GM23338 (cell line): ENCODE results near the gene IL17C. TPM values are rescaled to one million over a fixed set of nuclear protein-coding genes. Genes with fewer than 3 reads are reported as not detected.

ENCODE experiments used
- ATAC-seq: fragments of 200-7000 bp; cut with Tn5 transposase; 3 replicates; pipeline ENCODE4 v1.9.1; 2020
- DNase-seq: peaks from one replicate; pipeline ENCODE4 v3.0.0-alpha.2; 2015; ENCODE audit warnings: low spot score
- H2AFZ ChIP-seq: fragments of 200-600 bp; sonication (generic); 2 replicates; pipeline ENCODE4 v1.8.0; 2016; ENCODE audit warnings: antibody characterized with exemption, mild to moderate bottlenecking, moderate library complexity
- H3F3A ChIP-seq: fragments of 200-600 bp; sonication (generic); replicated peaks from 2 replicates; pipeline ENCODE4 v1.8.0; 2017; ENCODE audit warnings: antibody characterized with exemption, mixed run types, low read depth
- H3K27ac ChIP-seq: fragments of 200-600 bp; sonication (generic); 2 replicates; pipeline ENCODE4 v1.6.1; 2016; ENCODE audit warnings: low read depth
- H3K27me3 ChIP-seq: fragments of 200-600 bp; sonication (generic); 2 replicates; pipeline ENCODE4 v1.8.0; 2016; ENCODE audit warnings: mild to moderate bottlenecking, mixed run types, moderate library complexity; ENCODE audit not compliant: insufficient read depth
- H3K36me3 ChIP-seq: fragments of 200-600 bp; sonication (generic); 2 replicates; pipeline ENCODE4 v1.8.0; 2016; ENCODE audit warnings: mild to moderate bottlenecking; ENCODE audit not compliant: insufficient read depth
- H3K4me1 ChIP-seq: fragments of 200-600 bp; sonication (generic); 2 replicates; pipeline ENCODE4 v1.8.0; 2016; ENCODE audit warnings: mild to moderate bottlenecking, moderate library complexity; ENCODE audit not compliant: insufficient read depth
- H3K4me2 ChIP-seq: fragments of 200-600 bp; sonication (generic); 2 replicates; pipeline ENCODE4 v1.7.1; 2017; ENCODE audit warnings: mixed run types
- H3K4me3 ChIP-seq: fragments of 200-600 bp; sonication (generic); 2 replicates; pipeline ENCODE4 v1.6.1; 2016; ENCODE audit warnings: mixed run types
- H3K79me2 ChIP-seq: fragments of 200-600 bp; sonication (generic); replicated peaks from 2 replicates; pipeline ENCODE4 v1.8.0; 2017; ENCODE audit warnings: mild to moderate bottlenecking; ENCODE audit not compliant: insufficient read depth
- H3K9me2 ChIP-seq: fragments of 200-600 bp; sonication (generic); 2 replicates; pipeline ENCODE4 v1.8.0; 2017; ENCODE audit not compliant: insufficient read depth
- H4K20me1 ChIP-seq: fragments of 200-600 bp; sonication (generic); replicated peaks from 2 replicates; pipeline ENCODE4 v1.8.0; 2017; ENCODE audit warnings: mild to moderate bottlenecking; ENCODE audit not compliant: insufficient read depth
- H3K27ac Mint-ChIP-seq: 2 replicates; pipeline ENCODE4 v1.8.0; 2020; ENCODE audit warnings: inconsistent platforms, mild to moderate bottlenecking, moderate library complexity, mixed read lengths
- H3K27me3 Mint-ChIP-seq: 3 replicates; pipeline ENCODE4 v1.8.0; 2022; ENCODE audit warnings: low read depth, mild to moderate bottlenecking, moderate library complexity, mixed read lengths, inconsistent platforms; ENCODE audit not compliant: insufficient read depth, poor library complexity
- H3K36me3 Mint-ChIP-seq: 3 replicates; pipeline ENCODE4 v1.8.0; 2021; ENCODE audit warnings: low read depth, mild to moderate bottlenecking, inconsistent platforms, moderate library complexity, mixed read lengths
- H3K4me1 Mint-ChIP-seq: 3 replicates; pipeline ENCODE4 v1.8.0; 2020; ENCODE audit warnings: mild to moderate bottlenecking, inconsistent platforms, mixed read lengths
- H3K4me3 Mint-ChIP-seq: 3 replicates; pipeline ENCODE4 v1.8.0; 2021; ENCODE audit warnings: moderate library complexity, mild to moderate bottlenecking, inconsistent platforms, mixed read lengths
- H3K9me3 Mint-ChIP-seq: 3 replicates; pipeline ENCODE4 v1.8.0; 2020; ENCODE audit warnings: moderate library complexity, mild to moderate bottlenecking, inconsistent platforms, mixed read lengths
- ETS1 ChIP-seq: IDR thresholded peaks from 2 replicates; pipeline ENCODE4 v1.6.1; 2016; ENCODE audit warnings: antibody characterized with exemption
- EZH2 ChIP-seq: fragments of 200-600 bp; sonication (generic); IDR thresholded peaks from one replicate; pipeline ENCODE4 v1.8.0; 2017; ENCODE audit warnings: antibody characterized with exemption, mild to moderate bottlenecking, low read depth; ENCODE audit not compliant: unreplicated experiment
- EZH2phosphoT487 ChIP-seq: fragments of 200-600 bp; sonication (generic); IDR thresholded peaks from one replicate; pipeline ENCODE4 v1.8.1; 2018; ENCODE audit warnings: antibody characterized with exemption; ENCODE audit not compliant: unreplicated experiment
- JUNB ChIP-seq: IDR thresholded peaks from one replicate; pipeline ENCODE4 v1.6.1; 2016; ENCODE audit warnings: antibody characterized with exemption; ENCODE audit not compliant: unreplicated experiment
- NANOG ChIP-seq: IDR thresholded peaks from 2 replicates; pipeline ENCODE4 v1.6.1; 2016; ENCODE audit warnings: antibody characterized with exemption, borderline replicate concordance
- STAT1 ChIP-seq: IDR thresholded peaks from one replicate; pipeline ENCODE4 v1.6.1; 2016; ENCODE audit warnings: antibody characterized with exemption; ENCODE audit not compliant: unreplicated experiment
- ZNF114 ChIP-seq: fragments of 250-450 bp; sonication (Bioruptor Pico); IDR thresholded peaks from 2 replicates; pipeline ENCODE4 v1.5.0; 2020; ENCODE audit warnings: mild to moderate bottlenecking, moderate library complexity
- ZNF331 ChIP-seq: fragments of 250-450 bp; sonication (Bioruptor Pico); IDR thresholded peaks from 2 replicates; pipeline ENCODE4 v1.5.0; 2020; ENCODE audit warnings: low read depth, mild to moderate bottlenecking, moderate library complexity
- polyA plus RNA-seq: library from polyadenylated mRNA; unstranded; fragments of >200 nt; fragmentation: Nextera tagmentation; extraction: Ambion mirVana; gene quantifications from 2 replicates; pipeline ENCODE4 v1.2.1, GENCODE V29; 2016
- total RNA-seq: library from RNA; depleted of rRNA; stranded (reverse); fragments of >200 nt; shearing (Covaris generic); gene quantifications from 2 replicates; pipeline ENCODE4 v1.2.3, GENCODE V29; 2014
- TF ChIP-seq, protein P1 (sequence below), 2 experiments: fragments of 200-600 bp in 1 of 2; sonication (generic) in 1 of 2; conservative IDR thresholded peaks; 2 replicates each; pipeline versions ENCODE4 v1.5.1 to v1.6.1; 2016 to 2017; ENCODE audit warnings: antibody characterized with exemption in 2 of 2, low read depth in 2 of 2, mild to moderate bottlenecking in 2 of 2, moderate library complexity in 1 of 2
- TF ChIP-seq, protein P2 (sequence below): IDR thresholded peaks from one replicate; pipeline ENCODE4 v1.6.1; 2018; ENCODE audit warnings: antibody characterized with exemption; ENCODE audit not compliant: unreplicated experiment

Gene IL17C
- total and polyA plus RNA-seq, 2 experiments from 2014 or later: 2.7 to 3.9 TPM

DNA sequence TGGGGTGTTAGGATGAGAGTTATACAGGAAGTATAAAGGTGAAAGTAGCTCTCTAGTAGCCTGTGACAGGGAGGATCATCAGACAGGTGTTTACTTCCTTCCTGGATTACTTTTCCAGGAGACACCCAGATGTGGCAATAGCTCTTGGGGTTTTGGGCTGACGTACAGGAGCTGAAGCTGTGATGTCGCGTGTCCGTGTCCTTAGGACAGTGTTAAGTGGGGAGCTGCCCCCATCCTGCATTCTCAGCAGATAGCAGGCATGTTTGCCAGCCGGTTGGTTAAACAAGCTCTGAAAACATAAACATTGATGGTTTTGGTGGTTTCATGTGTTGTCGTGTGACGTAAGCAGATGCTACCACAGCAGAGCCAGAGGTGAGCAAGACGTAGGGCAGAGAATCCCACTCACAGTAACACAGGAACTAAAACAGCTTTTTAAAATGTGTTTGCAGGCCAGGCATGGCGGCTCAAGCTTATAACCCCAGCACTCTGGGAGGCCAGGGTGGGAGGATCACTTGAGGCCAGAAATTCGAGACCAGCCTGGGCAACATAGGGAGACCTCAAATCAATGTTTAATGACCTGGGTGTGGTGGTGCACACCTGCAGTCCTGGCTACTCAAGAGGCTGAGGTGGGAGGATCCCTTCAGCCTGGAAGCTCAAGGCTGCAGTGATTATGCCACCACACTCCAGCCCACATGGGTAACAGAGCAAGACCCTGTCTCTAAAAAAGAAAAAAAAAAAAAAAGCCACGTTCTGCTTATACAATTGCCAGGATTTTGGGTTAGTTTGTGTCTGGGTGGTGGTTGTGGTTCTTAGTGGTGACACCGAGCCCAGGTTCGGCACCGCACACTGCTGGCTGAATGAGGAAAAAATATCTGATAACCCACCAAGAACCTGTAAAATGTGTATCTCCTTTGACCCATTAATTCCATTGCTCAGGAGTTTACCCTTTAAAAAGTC lies 18.2 kb upstream of the IL17C start:
- no peak for TF ChIP-seq ETS1
- TF ChIP-seq, protein P1, sequence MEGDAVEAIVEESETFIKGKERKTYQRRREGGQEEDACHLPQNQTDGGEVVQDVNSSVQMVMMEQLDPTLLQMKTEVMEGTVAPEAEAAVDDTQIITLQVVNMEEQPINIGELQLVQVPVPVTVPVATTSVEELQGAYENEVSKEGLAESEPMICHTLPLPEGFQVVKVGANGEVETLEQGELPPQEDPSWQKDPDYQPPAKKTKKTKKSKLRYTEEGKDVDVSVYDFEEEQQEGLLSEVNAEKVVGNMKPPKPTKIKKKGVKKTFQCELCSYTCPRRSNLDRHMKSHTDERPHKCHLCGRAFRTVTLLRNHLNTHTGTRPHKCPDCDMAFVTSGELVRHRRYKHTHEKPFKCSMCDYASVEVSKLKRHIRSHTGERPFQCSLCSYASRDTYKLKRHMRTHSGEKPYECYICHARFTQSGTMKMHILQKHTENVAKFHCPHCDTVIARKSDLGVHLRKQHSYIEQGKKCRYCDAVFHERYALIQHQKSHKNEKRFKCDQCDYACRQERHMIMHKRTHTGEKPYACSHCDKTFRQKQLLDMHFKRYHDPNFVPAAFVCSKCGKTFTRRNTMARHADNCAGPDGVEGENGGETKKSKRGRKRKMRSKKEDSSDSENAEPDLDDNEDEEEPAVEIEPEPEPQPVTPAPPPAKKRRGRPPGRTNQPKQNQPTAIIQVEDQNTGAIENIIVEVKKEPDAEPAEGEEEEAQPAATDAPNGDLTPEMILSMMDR (conservative IDR thresholded peaks at IDR 0.05; ENCODE audit: low read depth in 2 of 2): no peak
- no peak for TF ChIP-seq ZNF331 (CRISPR knock-in tag)
- TF ChIP-seq ZNF114: no peak
- TF ChIP-seq EZH2: no peak
- TF ChIP-seq EZH2phosphoT487: no peak
- no peak for TF ChIP-seq STAT1
- no peak for TF ChIP-seq JUNB
- TF ChIP-seq, protein P2, sequence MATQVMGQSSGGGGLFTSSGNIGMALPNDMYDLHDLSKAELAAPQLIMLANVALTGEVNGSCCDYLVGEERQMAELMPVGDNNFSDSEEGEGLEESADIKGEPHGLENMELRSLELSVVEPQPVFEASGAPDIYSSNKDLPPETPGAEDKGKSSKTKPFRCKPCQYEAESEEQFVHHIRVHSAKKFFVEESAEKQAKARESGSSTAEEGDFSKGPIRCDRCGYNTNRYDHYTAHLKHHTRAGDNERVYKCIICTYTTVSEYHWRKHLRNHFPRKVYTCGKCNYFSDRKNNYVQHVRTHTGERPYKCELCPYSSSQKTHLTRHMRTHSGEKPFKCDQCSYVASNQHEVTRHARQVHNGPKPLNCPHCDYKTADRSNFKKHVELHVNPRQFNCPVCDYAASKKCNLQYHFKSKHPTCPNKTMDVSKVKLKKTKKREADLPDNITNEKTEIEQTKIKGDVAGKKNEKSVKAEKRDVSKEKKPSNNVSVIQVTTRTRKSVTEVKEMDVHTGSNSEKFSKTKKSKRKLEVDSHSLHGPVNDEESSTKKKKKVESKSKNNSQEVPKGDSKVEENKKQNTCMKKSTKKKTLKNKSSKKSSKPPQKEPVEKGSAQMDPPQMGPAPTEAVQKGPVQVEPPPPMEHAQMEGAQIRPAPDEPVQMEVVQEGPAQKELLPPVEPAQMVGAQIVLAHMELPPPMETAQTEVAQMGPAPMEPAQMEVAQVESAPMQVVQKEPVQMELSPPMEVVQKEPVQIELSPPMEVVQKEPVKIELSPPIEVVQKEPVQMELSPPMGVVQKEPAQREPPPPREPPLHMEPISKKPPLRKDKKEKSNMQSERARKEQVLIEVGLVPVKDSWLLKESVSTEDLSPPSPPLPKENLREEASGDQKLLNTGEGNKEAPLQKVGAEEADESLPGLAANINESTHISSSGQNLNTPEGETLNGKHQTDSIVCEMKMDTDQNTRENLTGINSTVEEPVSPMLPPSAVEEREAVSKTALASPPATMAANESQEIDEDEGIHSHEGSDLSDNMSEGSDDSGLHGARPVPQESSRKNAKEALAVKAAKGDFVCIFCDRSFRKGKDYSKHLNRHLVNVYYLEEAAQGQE: no peak
- no peak for TF ChIP-seq NANOG
- H3K9me3 Mint-ChIP-seq: no peaks in the 10 kb centered on the region
- peaks cover 34% of the 10 kb centered on the region for H3K4me1 Mint-ChIP-seq
- ATAC-seq (no peak), DNase-seq (no peak)
- peaks cover 9% of the 10 kb centered on the region for H3K27me3 Mint-ChIP-seq
- H3K27ac Mint-ChIP-seq: no peak overlapping the region
- no peaks in the 10 kb centered on the region for H3K9me2 ChIP-seq
- H3K36me3 ChIP-seq: no peaks in the 10 kb centered on the region; the same call in 1 of the 2 replicates
- no peak overlapping the region for H2AFZ ChIP-seq
- H3K4me3 Mint-ChIP-seq: no peak overlapping the region
- no peaks in the 10 kb centered on the region for H3K27me3 ChIP-seq
- peaks cover 37% of the 10 kb centered on the region for H3K36me3 Mint-ChIP-seq
- no peaks in the 10 kb centered on the region for H3K4me1 ChIP-seq
- peaks cover 29% of the 10 kb centered on the region for H3K79me2 ChIP-seq
- no peak overlapping the region for H3K27ac ChIP-seq
- no peak overlapping the region for H3K4me3 ChIP-seq
- peaks cover 15% of the 10 kb centered on the region for H4K20me1 ChIP-seq
- H3K4me2 ChIP-seq: no peak overlapping the region
- H3F3A ChIP-seq: 0 out of 2 replicates have a peak, but pooled peaks cover 4% of the 10 kb centered on the region
